Measurements from ENCODE around the gene TMEM87B.
A peak's percentile ranks its signal among the peaks of the same experiment; 100 is the strongest.

DNA sequence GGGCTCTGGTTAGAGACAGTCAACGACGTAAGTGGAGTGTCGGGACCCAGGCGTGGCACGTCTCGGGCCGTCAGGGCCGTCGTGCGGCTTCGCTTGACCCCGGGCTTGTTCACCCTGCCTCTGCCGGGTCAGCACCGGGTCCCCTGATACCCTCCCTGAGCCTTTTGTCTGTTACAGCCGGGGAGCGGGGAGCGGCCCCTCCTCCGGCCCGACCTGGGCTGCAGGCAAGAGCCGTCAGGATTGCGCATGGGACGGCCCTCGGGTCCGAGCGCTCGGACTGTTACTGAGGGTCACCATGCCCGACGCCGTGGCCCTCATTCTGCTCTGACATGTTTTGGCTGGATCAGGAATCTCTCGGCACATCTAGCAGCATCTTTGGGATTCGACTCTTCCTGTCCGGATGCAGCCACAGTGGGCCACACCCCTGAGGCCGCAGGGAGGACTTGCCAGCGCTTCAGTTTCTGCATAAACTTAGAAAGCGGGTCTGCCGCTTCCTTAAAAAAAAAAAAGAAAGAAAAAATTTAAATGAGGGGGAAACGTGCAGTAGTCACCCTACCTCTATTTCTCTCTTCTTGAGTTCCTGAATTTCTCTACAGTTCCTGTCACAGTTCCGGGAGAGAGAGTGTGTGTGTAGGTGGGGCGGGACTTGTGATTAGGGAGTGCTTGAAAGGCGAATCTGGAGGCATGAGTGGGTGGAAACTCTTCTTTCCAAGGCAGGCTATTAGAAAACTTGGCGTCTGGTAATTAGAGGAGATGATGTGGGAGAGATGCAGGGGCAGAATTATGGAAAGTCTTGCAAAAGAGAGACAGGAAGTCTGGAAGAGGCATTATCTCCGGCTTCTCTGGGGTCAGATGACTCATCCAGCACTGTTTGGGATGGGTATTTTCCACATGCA lies 909 bp downstream of the TMEM87B start:
- TF ChIP-seq POLR2A (IDR thresholded peaks at IDR 0.05) = peak in 2 of 3 donors; percentile 7 to 30
- TF ChIP-seq, protein P1, sequence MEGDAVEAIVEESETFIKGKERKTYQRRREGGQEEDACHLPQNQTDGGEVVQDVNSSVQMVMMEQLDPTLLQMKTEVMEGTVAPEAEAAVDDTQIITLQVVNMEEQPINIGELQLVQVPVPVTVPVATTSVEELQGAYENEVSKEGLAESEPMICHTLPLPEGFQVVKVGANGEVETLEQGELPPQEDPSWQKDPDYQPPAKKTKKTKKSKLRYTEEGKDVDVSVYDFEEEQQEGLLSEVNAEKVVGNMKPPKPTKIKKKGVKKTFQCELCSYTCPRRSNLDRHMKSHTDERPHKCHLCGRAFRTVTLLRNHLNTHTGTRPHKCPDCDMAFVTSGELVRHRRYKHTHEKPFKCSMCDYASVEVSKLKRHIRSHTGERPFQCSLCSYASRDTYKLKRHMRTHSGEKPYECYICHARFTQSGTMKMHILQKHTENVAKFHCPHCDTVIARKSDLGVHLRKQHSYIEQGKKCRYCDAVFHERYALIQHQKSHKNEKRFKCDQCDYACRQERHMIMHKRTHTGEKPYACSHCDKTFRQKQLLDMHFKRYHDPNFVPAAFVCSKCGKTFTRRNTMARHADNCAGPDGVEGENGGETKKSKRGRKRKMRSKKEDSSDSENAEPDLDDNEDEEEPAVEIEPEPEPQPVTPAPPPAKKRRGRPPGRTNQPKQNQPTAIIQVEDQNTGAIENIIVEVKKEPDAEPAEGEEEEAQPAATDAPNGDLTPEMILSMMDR (IDR thresholded peaks at IDR 0.05) = no peak
